Neuronal stem cell (in vitro differentiated cells): ENCODE results near the gene ZNF282.

Source experiments
- DNase-seq: peaks from one replicate; pipeline ENCODE4 v3.0.0-alpha.2; 2013; ENCODE audit warnings: low spot score
- H2AFZ ChIP-seq: one replicate; pipeline ENCODE4 v1.6.1; 2013; ENCODE audit warnings: mild to moderate bottlenecking, low read length, inconsistent platforms
- H2AK5ac ChIP-seq: 2 replicates; pipeline ENCODE4 v1.6.1; 2013; ENCODE audit warnings: low read depth, mild to moderate bottlenecking, inconsistent platforms, low read length, moderate library complexity, mixed read lengths
- H2BK120ac ChIP-seq: 2 replicates; pipeline ENCODE4 v1.6.1; 2013; ENCODE audit warnings: low read depth, mild to moderate bottlenecking, inconsistent platforms, low read length, moderate library complexity, mixed read lengths
- H2BK12ac ChIP-seq: one replicate; pipeline ENCODE4 v1.6.1; 2013; ENCODE audit warnings: low read length, inconsistent platforms
- H2BK15ac ChIP-seq: 2 replicates; pipeline ENCODE4 v1.6.1; 2013; ENCODE audit warnings: mild to moderate bottlenecking, low read length, inconsistent platforms, mixed read lengths
- H2BK5ac ChIP-seq: one replicate; pipeline ENCODE4 v1.6.1; 2013; ENCODE audit warnings: inconsistent platforms, mild to moderate bottlenecking, low read length, moderate library complexity
- H3K14ac ChIP-seq: one replicate; pipeline ENCODE4 v1.6.1; 2013; ENCODE audit warnings: low read length, inconsistent platforms
- H3K18ac ChIP-seq: 2 replicates; pipeline ENCODE4 v1.6.1; 2013; ENCODE audit warnings: low read length, inconsistent platforms
- H3K23ac ChIP-seq: 2 replicates; pipeline ENCODE4 v1.6.1; 2013; ENCODE audit warnings: low read depth, mild to moderate bottlenecking, mixed read lengths, low read length, inconsistent platforms; ENCODE audit not compliant: poor library complexity
- H3K27ac ChIP-seq: replicated peaks from 3 replicates; pipeline ENCODE4 v1.5.1; 2013; ENCODE audit warnings: low read length, inconsistent platforms
- H3K27me3 ChIP-seq, 3 experiments: 2 replicates each; pipeline ENCODE4 v1.6.1; 2013; ENCODE audit warnings: low read length in 3 of 3, mild to moderate bottlenecking in 2 of 3, inconsistent platforms in 1 of 3, low read depth in 1 of 3, mixed read lengths in 1 of 3, moderate library complexity in 1 of 3; ENCODE audit not compliant: control insufficient read depth in 3 of 3, insufficient read depth in 3 of 3
- H3K36me3 ChIP-seq, 2 donors: replicated peaks in 1 of 2; 2 replicates each; pipeline ENCODE4 v1.6.1; 2013; ENCODE audit warnings: low read length in 2 of 2; ENCODE audit not compliant: control insufficient read depth in 2 of 2, insufficient read depth in 2 of 2
- H3K4ac ChIP-seq: 2 replicates; pipeline ENCODE4 v1.6.1; 2013; ENCODE audit warnings: inconsistent platforms, mild to moderate bottlenecking, low read length, moderate library complexity
- H3K4me1 ChIP-seq, 2 donors: 1 replicate in 1 of 2; 2 replicates in 1 of 2; pipeline ENCODE4 v1.6.1; 2013; ENCODE audit warnings: low read length in 2 of 2, low read depth in 1 of 2; ENCODE audit not compliant: control insufficient read depth in 2 of 2, insufficient read depth in 1 of 2
- H3K4me2 ChIP-seq: one replicate; pipeline ENCODE4 v1.6.1; 2013; ENCODE audit warnings: mild to moderate bottlenecking, low read length, inconsistent platforms; ENCODE audit not compliant: insufficient read depth, poor library complexity, severe bottlenecking
- H3K4me3 ChIP-seq, 2 donors: 2 replicates each; pipeline ENCODE4 v1.5.1; 2013; ENCODE audit warnings: low read length in 2 of 2, mild to moderate bottlenecking in 2 of 2, inconsistent platforms in 1 of 2, moderate library complexity in 1 of 2
- H3K79me1 ChIP-seq: one replicate; pipeline ENCODE4 v1.6.1; 2013; ENCODE audit warnings: low read depth, mild to moderate bottlenecking, inconsistent platforms, low read length, moderate library complexity
- H3K9ac ChIP-seq: one replicate; pipeline ENCODE4 v1.6.1; 2013; ENCODE audit warnings: mild to moderate bottlenecking, low read depth, low read length, inconsistent platforms; ENCODE audit not compliant: poor library complexity
- H3K9me3 ChIP-seq, 2 donors: replicated peaks in 1 of 2; 2 replicates each; pipeline versions ENCODE3 to v1.6.1; 2013; ENCODE audit warnings: low read length in 2 of 2, mild to moderate bottlenecking in 2 of 2, inconsistent platforms in 1 of 2, low read depth in 1 of 2, mixed read lengths in 1 of 2, moderate library complexity in 1 of 2; ENCODE audit not compliant: control insufficient read depth in 2 of 2, insufficient read depth in 1 of 2
- H4K8ac ChIP-seq: one replicate; pipeline ENCODE4 v1.6.1; 2013; ENCODE audit warnings: low read depth, mild to moderate bottlenecking, inconsistent platforms, low read length, moderate library complexity
- H4K91ac ChIP-seq: one replicate; pipeline ENCODE4 v1.6.1; 2013; ENCODE audit warnings: low read length, low read depth, mild to moderate bottlenecking, inconsistent platforms; ENCODE audit not compliant: poor library complexity
- WGBS, 2 donors: extraction: QIAGEN DNeasy Blood & Tissue Kit; methylation state at CpG; one replicate each; pipeline ENCODE4 v1.1.7; 2013; ENCODE audit warnings: missing lambda C conversion rate in 2 of 2, mixed read lengths in 1 of 2; ENCODE audit not compliant: insufficient read length in 2 of 2, insufficient replicate concordance in 1 of 2; ENCODE audit errors: extremely low coverage in 2 of 2; 5-methylcytosine and 5-hydroxymethylcytosine counted together

Gene ZNF282

GRCh38 chr7:149254181-149254858 is 59.0 kb downstream of the ZNF282 start:
- H3K79me1 ChIP-seq: peaks cover 4% of the 10 kb centered on the region
- H3K27ac ChIP-seq: no peak overlapping the region

GRCh38 chr7:149255174-149255573 is 59.8 kb downstream of the ZNF282 start:
- no peak overlapping the region for H2BK12ac ChIP-seq
- H3K9me3 ChIP-seq: no peaks in the 10 kb centered on the region
- no peaks in the 10 kb centered on the region for H3K4me1 ChIP-seq
- H4K8ac ChIP-seq: no peak overlapping the region
- no peak overlapping the region for H2AK5ac ChIP-seq
- H3K14ac ChIP-seq: no peak overlapping the region
- no peak overlapping the region for H2BK120ac ChIP-seq
- H3K4ac ChIP-seq: no peak overlapping the region
- H3K23ac ChIP-seq: no peak overlapping the region
- no peak overlapping the region for H3K4me2 ChIP-seq
- H3K27me3 ChIP-seq: no peaks in the 10 kb centered on the region
- H2BK15ac ChIP-seq: no peak overlapping the region
- no peak overlapping the region for H3K27ac ChIP-seq
- H3K79me1 ChIP-seq: peaks cover 4% of the 10 kb centered on the region
- WGBS, 2 donors: no CpG with 5 or more reads among the region's 5 CpGs
- no peak overlapping the region for H3K9ac ChIP-seq
- H3K4me3 ChIP-seq: no peak overlapping the region
- H4K91ac ChIP-seq: no peak overlapping the region
- DNase-seq: no peak
- no peak overlapping the region for H3K18ac ChIP-seq
- peaks cover 34 to 61% of the 10 kb centered on the region in 2 donors for H3K36me3 ChIP-seq
- no peak overlapping the region for H2BK5ac ChIP-seq
- no peak overlapping the region for H2AFZ ChIP-seq

More at GRCh38 chr7:149254181-149254858, 59.0 kb downstream of the ZNF282 start:
- no peak overlapping the region for H2BK12ac ChIP-seq
- no peak for DNase-seq
- H3K14ac ChIP-seq: no peak overlapping the region
- no peaks in the 10 kb centered on the region for H3K9me3 ChIP-seq
- no CpG with 5 or more reads among the region's 16 CpGs for WGBS, 2 donors
- no peak overlapping the region for H2BK15ac ChIP-seq
- H3K4me2 ChIP-seq: no peak overlapping the region
- H2AFZ ChIP-seq: no peak overlapping the region
- peaks cover 34 to 69% of the 10 kb centered on the region in 2 donors for H3K36me3 ChIP-seq
- no peak overlapping the region for H3K4ac ChIP-seq
- no peak overlapping the region for H3K23ac ChIP-seq
- no peak overlapping the region for H2BK120ac ChIP-seq
- H3K18ac ChIP-seq: no peak overlapping the region
- H2AK5ac ChIP-seq: no peak overlapping the region
- no peak overlapping the region for H3K9ac ChIP-seq
- no peak overlapping the region for H2BK5ac ChIP-seq
- no peaks in the 10 kb centered on the region for H3K27me3 ChIP-seq
- no peak overlapping the region for H4K8ac ChIP-seq
- peak overlapping the region in 1 of 2 donors; percentile 58 for H3K4me3 ChIP-seq
- no peak overlapping the region for H4K91ac ChIP-seq
- no peaks in the 10 kb centered on the region for H3K4me1 ChIP-seq

DNA sequence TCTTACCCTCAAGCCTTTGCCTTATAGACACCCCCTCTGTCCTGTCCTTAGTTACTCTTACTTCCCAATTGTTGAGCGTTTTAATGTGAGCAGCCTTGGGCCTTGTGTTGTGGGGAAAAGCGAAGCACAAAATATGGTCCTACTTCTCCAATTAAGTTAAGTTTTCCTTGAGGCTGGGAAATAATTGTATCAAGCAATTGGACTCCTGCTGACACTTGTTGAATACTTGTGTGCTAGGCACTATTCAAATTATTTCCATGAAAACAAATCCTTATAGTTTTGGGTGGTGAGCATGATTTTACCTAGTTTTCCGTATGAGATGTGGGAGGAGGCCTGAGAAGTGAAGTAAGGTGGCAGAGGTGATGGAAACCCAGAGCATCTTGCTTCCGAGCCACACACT is 61.2 kb downstream of the ZNF282 start:
- DNase-seq: no peak
- Histone ChIP-seq H2BK120ac (no peak overlapping the region), H2AK5ac (no peak overlapping the region), H2BK12ac (no peak overlapping the region), H3K14ac (no peak overlapping the region), H3K23ac (no peak overlapping the region), H4K91ac (no peak overlapping the region), H3K18ac (no peak overlapping the region), H3K79me1 (peaks cover 3% of the 10 kb centered on the region), H3K4me2 (no peak overlapping the region), H3K9me3 (no peaks in the 10 kb centered on the region), H3K36me3 (peaks cover 28 to 50% of the 10 kb centered on the region in 2 donors), H3K27me3 (peaks cover 0 to under 1% (median 0%) of the 10 kb centered on the region in 3 experiments), H4K8ac (no peak overlapping the region), H2BK5ac (no peak overlapping the region), H3K9ac (no peak overlapping the region), H3K4ac (no peak overlapping the region), H3K27ac (no peak overlapping the region), H3K4me1 (no peaks in the 10 kb centered on the region), H2AFZ (no peak overlapping the region), H3K4me3 (no peak overlapping the region), H2BK15ac (no peak overlapping the region)
- WGBS, 2 donors: no CpG with 5 or more reads among the region's 4 CpGs

DNA sequence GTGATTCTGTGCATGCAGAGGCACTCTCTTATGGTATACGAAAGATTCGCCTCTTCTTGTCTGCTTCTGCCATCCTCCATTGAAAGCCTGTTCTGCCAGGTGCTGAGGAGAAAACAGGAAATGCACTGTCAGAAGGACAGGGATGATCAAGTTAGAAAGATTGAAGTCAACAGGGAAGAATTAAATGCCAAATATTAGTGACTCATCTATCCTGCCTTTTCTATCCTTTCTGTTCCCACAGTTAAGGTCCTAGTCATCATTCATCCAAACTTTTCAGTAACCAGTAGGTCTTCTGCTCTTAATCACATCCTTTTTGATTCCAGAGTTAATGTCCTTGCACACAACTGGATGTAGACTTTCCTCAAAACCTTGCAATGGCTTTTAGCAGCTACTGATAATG is 61.8 kb downstream of the ZNF282 start:
- H3K4me1 ChIP-seq: no peaks in the 10 kb centered on the region
- H4K8ac ChIP-seq: no peak overlapping the region
- peaks cover 0 to 1% (median 0%) of the 10 kb centered on the region in 3 experiments for H3K27me3 ChIP-seq
- no peak overlapping the region for H2AFZ ChIP-seq
- H2BK12ac ChIP-seq: no peak overlapping the region
- H2BK15ac ChIP-seq: no peak overlapping the region
- no peak overlapping the region for H3K4me3 ChIP-seq
- WGBS, 2 donors: no CpG with 5 or more reads among the region's 2 CpGs
- H2AK5ac ChIP-seq: no peak overlapping the region
- no peak overlapping the region for H3K27ac ChIP-seq
- peaks cover 25 to 45% of the 10 kb centered on the region in 2 donors for H3K36me3 ChIP-seq
- H3K14ac ChIP-seq: no peak overlapping the region
- no peak overlapping the region for H3K23ac ChIP-seq
- H3K79me1 ChIP-seq: peaks cover 3% of the 10 kb centered on the region
- no peak overlapping the region for H3K9ac ChIP-seq
- H3K18ac ChIP-seq: no peak overlapping the region
- H4K91ac ChIP-seq: no peak overlapping the region
- no peak overlapping the region for H3K4me2 ChIP-seq
- no peak overlapping the region for H2BK5ac ChIP-seq
- no peak for DNase-seq
- no peak overlapping the region for H3K4ac ChIP-seq
- no peak overlapping the region for H2BK120ac ChIP-seq
- no peaks in the 10 kb centered on the region for H3K9me3 ChIP-seq
